PC-3 (cell line): ENCODE measurements around the gene DENND6B. TPM values are rescaled to one million over a fixed set of nuclear protein-coding genes. Genes with fewer than 3 reads are reported as not detected.

Experiments
- ATAC-seq: fragments of 200-7000 bp; cut with Tn5 transposase; 2 replicates; pipeline ENCODE4 v1.9.1; 2020; ENCODE audit warnings: mild to moderate bottlenecking, moderate library complexity
- BruUV-seq: library from RNA; stranded (reverse); fragments of 400-500 nt; replicated peaks from 2 replicates; lab custom pipeline; 2021; lab: Mats Ljungman, UMichigan
- CTCF ChIA-PET: fragments of 300-600 bp; sonication (Branson Sonifier 250); formaldehyde crosslinking; loops from one replicate; lab custom pipeline; 2022; ENCODE audit warnings: antibody characterized with exemption; lab: Charles Lee
- POLR2A ChIA-PET: fragments of 300-600 bp; sonication (Branson Sonifier 250); formaldehyde crosslinking; loops from one replicate; lab custom pipeline; 2022; ENCODE audit warnings: antibody characterized with exemption; ENCODE audit not compliant: unreplicated experiment; lab: Charles Lee
- DNase-seq: peaks from one replicate; pipeline ENCODE4 v3.0.0-alpha.2; 2015
- H2AFZ ChIP-seq: fragments of 300-600 bp; sonication (generic); 2 replicates; pipeline ENCODE4 v1.6.0; 2016; ENCODE audit warnings: antibody characterized with exemption, low read length
- H3F3A ChIP-seq: fragments of 300-600 bp; sonication (generic); one replicate; pipeline ENCODE4 v1.6.0; 2017; ENCODE audit warnings: antibody characterized with exemption, low read length, control low read depth, mild to moderate bottlenecking; ENCODE audit not compliant: unreplicated experiment
- H3K27ac ChIP-seq: fragments of 300-600 bp; sonication (generic); 2 replicates; pipeline ENCODE4 v1.5.1; 2016; ENCODE audit warnings: mild to moderate bottlenecking, low read length
- H3K27me3 ChIP-seq: fragments of 300-600 bp; sonication (generic); 2 replicates; pipeline ENCODE4 v1.6.1; 2016; ENCODE audit warnings: low read length, mixed read lengths
- H3K36me3 ChIP-seq: fragments of 300-600 bp; sonication (generic); 2 replicates; pipeline ENCODE4 v1.6.1; 2016; ENCODE audit warnings: low read depth, mixed run types, low read length, mixed read lengths
- H3K4me1 ChIP-seq: fragments of 300-600 bp; sonication (generic); 2 replicates; pipeline ENCODE4 v1.5.1; 2016; ENCODE audit warnings: low read length; ENCODE audit not compliant: insufficient read depth
- H3K4me2 ChIP-seq: fragments of 300-600 bp; sonication (generic); 2 replicates; pipeline ENCODE4 v1.6.0; 2016; ENCODE audit warnings: low read length
- H3K4me3 ChIP-seq: fragments of 300-600 bp; sonication (generic); 2 replicates; pipeline ENCODE4 v1.5.1; 2016; ENCODE audit warnings: mild to moderate bottlenecking, low read length, mixed read lengths
- H3K79me2 ChIP-seq: fragments of 300-600 bp; sonication (generic); 2 replicates; pipeline ENCODE4 v1.6.1; 2017; ENCODE audit warnings: low read length, mixed read lengths
- H3K9ac ChIP-seq: fragments of 300-600 bp; sonication (generic); 2 replicates; pipeline ENCODE4 v1.6.0; 2016; ENCODE audit warnings: mild to moderate bottlenecking, low read length
- H3K9me2 ChIP-seq: fragments of 300-600 bp; sonication (generic); replicated peaks from 2 replicates; pipeline ENCODE4 v1.6.1; 2016; ENCODE audit warnings: mixed run types, low read length, mixed read lengths
- H3K9me3 ChIP-seq: fragments of 300-600 bp; sonication (generic); 2 replicates; pipeline ENCODE4 v1.6.1; 2016; ENCODE audit warnings: low read length, mixed read lengths
- H4K20me1 ChIP-seq: fragments of 300-600 bp; sonication (generic); 2 replicates; pipeline ENCODE4 v1.6.1; 2016; ENCODE audit warnings: low read length, mixed read lengths
- EZH2 ChIP-seq: fragments of 300-600 bp; sonication (generic); IDR thresholded peaks from one replicate; pipeline ENCODE4 v1.6.1; 2017; ENCODE audit warnings: antibody characterized with exemption, mild to moderate bottlenecking, low read length; ENCODE audit not compliant: unreplicated experiment
- EZH2phosphoT487 ChIP-seq: fragments of 300-600 bp; sonication (generic); IDR thresholded peaks from 2 replicates; pipeline ENCODE4 v1.6.1; 2018; ENCODE audit warnings: mild to moderate bottlenecking, antibody characterized with exemption, low read length, borderline replicate concordance
- intact Hi-C: fragments of 100-400 bp; cut with micrococcal nuclease; formaldehyde crosslinking; loops from 2 replicates; pipeline ENCODE4 v1.9.0; 2023
- total RNA-seq: library from RNA; depleted of rRNA; stranded (reverse); fragments of >200 nt; gene quantifications from 2 replicates; pipeline ENCODE4 v1.2.3, GENCODE V29; 2014
- TF ChIP-seq, protein P1 (sequence below): fragments of 300-600 bp; sonication (generic); conservative IDR thresholded peaks from 2 replicates; pipeline ENCODE4 v1.5.1; 2017; ENCODE audit warnings: antibody characterized with exemption, low read depth, mild to moderate bottlenecking, low read length

The DENND6B gene
- total RNA-seq, 1 experiment from 2014 or later, result 1.1 TPM

DNA sequence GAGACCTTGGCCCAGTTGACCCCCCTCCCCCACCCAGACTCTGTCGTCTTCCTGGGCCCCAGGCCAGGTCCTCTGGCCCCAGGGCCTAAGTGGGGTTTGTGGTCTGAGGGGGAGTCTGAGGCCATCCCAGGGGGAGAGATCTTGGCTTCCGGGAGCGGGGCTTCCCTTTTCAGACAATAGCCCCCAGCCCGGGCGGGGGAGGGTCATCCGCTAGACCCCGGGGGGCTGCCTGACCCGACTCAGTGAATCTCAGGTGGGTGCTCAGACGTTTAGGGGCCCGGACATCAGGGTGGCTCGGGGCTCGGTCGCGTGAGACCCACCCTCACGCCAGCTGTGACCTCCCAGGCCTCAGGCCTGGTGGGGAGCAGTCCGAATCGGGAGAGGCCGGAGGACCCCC is 57.2 kb downstream of the DENND6B start:
- DNase-seq (no peak), ATAC-seq (no peak)
- no peaks in the 10 kb centered on the region for H3F3A ChIP-seq
- no peaks in the 10 kb centered on the region for H3K27me3 ChIP-seq
- no peaks in the 10 kb centered on the region for H3K36me3 ChIP-seq
- H2AFZ ChIP-seq, result no peak overlapping the region
- intact Hi-C loops, result no loop called here
- ChIA-PET POLR2A (no interaction called here), CTCF (no interaction called here)
- no peaks in the 10 kb centered on the region for H3K9me3 ChIP-seq
- H3K9me2 ChIP-seq, result no peaks in the 10 kb centered on the region
- H3K79me2 ChIP-seq, result no peaks in the 10 kb centered on the region
- H3K9ac ChIP-seq, result no peak overlapping the region
- peaks cover 11% of the 10 kb centered on the region for H3K4me1 ChIP-seq
- peak overlapping the region; percentile 70 for H3K4me2 ChIP-seq
- no peaks in the 10 kb centered on the region for H4K20me1 ChIP-seq
- no peak for TF ChIP-seq EZH2phosphoT487
- TF ChIP-seq EZH2, result no peak
- TF ChIP-seq, protein P1, sequence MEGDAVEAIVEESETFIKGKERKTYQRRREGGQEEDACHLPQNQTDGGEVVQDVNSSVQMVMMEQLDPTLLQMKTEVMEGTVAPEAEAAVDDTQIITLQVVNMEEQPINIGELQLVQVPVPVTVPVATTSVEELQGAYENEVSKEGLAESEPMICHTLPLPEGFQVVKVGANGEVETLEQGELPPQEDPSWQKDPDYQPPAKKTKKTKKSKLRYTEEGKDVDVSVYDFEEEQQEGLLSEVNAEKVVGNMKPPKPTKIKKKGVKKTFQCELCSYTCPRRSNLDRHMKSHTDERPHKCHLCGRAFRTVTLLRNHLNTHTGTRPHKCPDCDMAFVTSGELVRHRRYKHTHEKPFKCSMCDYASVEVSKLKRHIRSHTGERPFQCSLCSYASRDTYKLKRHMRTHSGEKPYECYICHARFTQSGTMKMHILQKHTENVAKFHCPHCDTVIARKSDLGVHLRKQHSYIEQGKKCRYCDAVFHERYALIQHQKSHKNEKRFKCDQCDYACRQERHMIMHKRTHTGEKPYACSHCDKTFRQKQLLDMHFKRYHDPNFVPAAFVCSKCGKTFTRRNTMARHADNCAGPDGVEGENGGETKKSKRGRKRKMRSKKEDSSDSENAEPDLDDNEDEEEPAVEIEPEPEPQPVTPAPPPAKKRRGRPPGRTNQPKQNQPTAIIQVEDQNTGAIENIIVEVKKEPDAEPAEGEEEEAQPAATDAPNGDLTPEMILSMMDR, result no peak
- no peak overlapping the region for H3K27ac ChIP-seq
- H3K4me3 ChIP-seq, result peak overlapping the region; percentile 60
- no TSS peak for BruUV-seq

DNA sequence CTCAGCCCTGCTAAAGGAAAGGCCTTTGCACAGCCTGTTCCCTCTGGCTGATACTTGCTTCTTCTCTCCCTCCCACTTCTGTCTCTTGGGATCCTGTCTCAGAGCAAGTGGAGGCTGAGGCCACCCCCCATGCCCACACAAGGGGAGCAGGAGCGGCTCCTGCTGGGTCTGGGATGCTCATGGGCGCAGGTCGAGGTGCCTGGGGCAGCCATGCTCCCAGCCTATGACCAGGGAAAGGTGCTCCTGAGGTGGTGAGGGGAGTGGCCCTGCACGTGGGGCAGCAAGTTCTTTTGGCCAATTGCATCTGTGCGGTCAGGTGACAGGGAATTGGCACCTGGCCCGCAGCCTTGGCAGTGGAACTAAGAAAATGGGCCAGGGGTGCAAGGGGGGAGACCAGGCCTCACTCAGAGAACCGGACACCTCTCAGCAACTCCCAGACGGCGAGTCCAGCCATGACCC is 58.1 kb downstream of the DENND6B start:
- ChIA-PET CTCF (interaction anchor here (1.1 kb wide), 1 partner anchor 32 kb away, joined by 3 read pairs; no protein-coding TSS in a partner anchor), POLR2A (no interaction called here)
- no peaks in the 10 kb centered on the region for H3K79me2 ChIP-seq
- no peaks in the 10 kb centered on the region for H3K27me3 ChIP-seq
- intact Hi-C loops, result no loop called here
- H3K9me2 ChIP-seq, result no peaks in the 10 kb centered on the region
- H3K4me3 ChIP-seq, result no peak overlapping the region
- H3K4me1 ChIP-seq, result peaks cover 11% of the 10 kb centered on the region
- no peak for ATAC-seq
- no peaks in the 10 kb centered on the region for H4K20me1 ChIP-seq
- TF ChIP-seq EZH2phosphoT487 (no peak), EZH2 (no peak)
- TF ChIP-seq, protein P1, result no peak
- no TSS peak for BruUV-seq
- no peak overlapping the region for H3K4me2 ChIP-seq
- H3K9me3 ChIP-seq, result no peaks in the 10 kb centered on the region
- H3K27ac ChIP-seq, result no peak overlapping the region
- H3F3A ChIP-seq, result no peaks in the 10 kb centered on the region
- H2AFZ ChIP-seq, result no peak overlapping the region
- DNase-seq, result no peak
- H3K36me3 ChIP-seq, result no peaks in the 10 kb centered on the region
- no peak overlapping the region for H3K9ac ChIP-seq

DNA sequence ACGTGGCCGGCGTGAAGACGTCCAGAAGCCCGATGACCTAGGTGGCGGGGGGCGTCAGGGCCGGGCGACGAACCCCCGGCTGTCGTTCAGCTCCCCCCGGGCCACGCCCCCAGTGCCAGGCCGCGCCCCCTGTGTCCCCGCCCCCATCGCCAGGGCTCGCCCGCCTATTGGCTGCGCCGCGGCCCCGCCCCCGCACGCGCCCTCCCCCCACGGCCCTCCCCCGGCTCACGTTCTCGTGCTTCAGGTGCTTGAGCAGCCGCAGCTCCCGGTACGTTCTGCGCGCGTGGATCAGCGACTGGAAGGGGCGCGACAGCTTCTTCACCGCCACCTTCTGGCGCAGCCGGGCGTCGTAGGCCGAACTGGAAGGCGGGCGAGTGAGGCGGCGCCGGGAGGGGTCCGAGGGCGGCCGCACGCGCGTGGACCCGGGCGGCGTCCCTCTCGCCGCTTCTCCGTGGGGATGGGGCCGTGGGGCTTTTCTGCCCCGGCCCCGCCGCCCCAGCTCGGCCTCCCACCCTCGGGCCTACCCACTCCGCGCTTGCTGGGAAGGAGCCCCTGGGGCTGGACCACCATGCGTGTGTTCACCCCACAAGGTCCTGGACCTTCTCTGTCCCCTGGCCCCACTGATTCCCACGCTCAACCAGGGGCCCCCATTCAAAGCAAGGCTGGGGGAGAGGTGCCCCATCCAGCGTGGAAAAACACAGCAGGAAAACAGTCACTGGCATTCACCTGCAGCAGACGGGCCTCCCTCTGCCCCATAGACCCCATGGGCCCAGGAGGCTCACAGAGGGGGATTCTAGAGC is 59.0 kb downstream of the DENND6B start:
- Histone ChIP-seq H3K27ac (no peak overlapping the region), H3F3A (no peaks in the 10 kb centered on the region), H3K36me3 (no peaks in the 10 kb centered on the region), H3K9ac (no peak overlapping the region), H2AFZ (no peak overlapping the region), H3K9me3 (no peaks in the 10 kb centered on the region), H3K4me3 (no peak overlapping the region), H3K27me3 (no peaks in the 10 kb centered on the region), H4K20me1 (no peaks in the 10 kb centered on the region), H3K4me1 (peaks cover 14% of the 10 kb centered on the region), H3K9me2 (no peaks in the 10 kb centered on the region), H3K79me2 (no peaks in the 10 kb centered on the region), H3K4me2 (no peak overlapping the region)
- TF ChIP-seq, protein P1, result no peak
- TF ChIP-seq EZH2 (no peak), EZH2phosphoT487 (no peak)
- intact Hi-C loops, result no loop called here
- no TSS peak for BruUV-seq
- ChIA-PET POLR2A (no interaction called here), CTCF (interaction anchor here (0.6 to 1.1 kb wide), 2 partner anchors 33 to 237 kb away, joined by 3 to 7 read pairs; no protein-coding TSS in a partner anchor)
- DNase-seq (no peak), ATAC-seq (no peak)
